IMR-90 (cell line): ENCODE measurements around the gene AANAT. TPM values are rescaled to one million over a fixed set of nuclear protein-coding genes. Genes with fewer than 3 reads are reported as not detected.

Source experiments
- ATAC-seq: fragments of 200-7000 bp; cut with Tn5 transposase; 2 replicates; pipeline ENCODE4 v1.9.1; 2020; ENCODE audit warnings: low read depth, mild to moderate bottlenecking, moderate library complexity
- BruUV-seq: library from RNA; stranded (reverse); fragments of 400-500 nt; replicated peaks from 2 replicates; lab custom pipeline; 2021; lab: Mats Ljungman, UMichigan
- CTCF ChIA-PET: fragments of 300-600 bp; formaldehyde crosslinking; extraction: SDS; loops from one replicate; lab custom pipeline; 2021; ENCODE audit warnings: antibody characterized with exemption; lab: Yijun Ruan, JAX
- POLR2A ChIA-PET: fragments of 300-600 bp; sonication (Branson Sonifier 250); formaldehyde crosslinking; loops from one replicate; lab custom pipeline; 2022; ENCODE audit warnings: antibody characterized with exemption; ENCODE audit not compliant: unreplicated experiment; lab: Charles Lee
- DNase-seq: peaks from one replicate; pipeline ENCODE4 v3.0.0; 2013
- H2AFZ ChIP-seq: replicated peaks from 2 replicates; pipeline ENCODE3; 2013; ENCODE audit warnings: low read length, mild to moderate bottlenecking; ENCODE audit not compliant: poor library complexity
- H2AK5ac ChIP-seq: 2 replicates; pipeline ENCODE4 v1.6.1; 2013; ENCODE audit warnings: low read depth, low read length, inconsistent platforms
- H2AK9ac ChIP-seq: replicated peaks from 2 replicates; pipeline ENCODE3; 2013; ENCODE audit warnings: mild to moderate bottlenecking, low read depth, low read length, moderate library complexity; ENCODE audit not compliant: poor library complexity
- H2BK120ac ChIP-seq: 2 replicates; pipeline ENCODE4 v1.6.1; 2013; ENCODE audit warnings: low read depth, low read length, inconsistent platforms
- H2BK15ac ChIP-seq: 3 replicates; pipeline ENCODE4 v1.6.1; 2013; ENCODE audit warnings: low read depth, low read length, inconsistent platforms
- H2BK20ac ChIP-seq: 2 replicates; pipeline ENCODE4 v1.6.1; 2013; ENCODE audit warnings: low read depth, mild to moderate bottlenecking, inconsistent platforms, low read length, moderate library complexity
- H2BK5ac ChIP-seq: 2 replicates; pipeline ENCODE4 v1.6.1; 2013; ENCODE audit warnings: mild to moderate bottlenecking, low read depth, low read length, inconsistent platforms; ENCODE audit not compliant: poor library complexity, severe bottlenecking
- H3K14ac ChIP-seq: replicated peaks from 2 replicates; pipeline ENCODE4 v1.6.1; 2013; ENCODE audit warnings: low read depth, low read length, inconsistent platforms
- H3K18ac ChIP-seq: 2 replicates; pipeline ENCODE4 v1.6.1; 2013; ENCODE audit warnings: low read depth, low read length, control low read depth
- H3K23ac ChIP-seq: 2 replicates; pipeline ENCODE4 v1.6.1; 2013; ENCODE audit warnings: low read depth, low read length, inconsistent platforms
- H3K27ac ChIP-seq: 2 replicates; pipeline ENCODE4 v1.5.1; 2013; ENCODE audit warnings: mild to moderate bottlenecking, control low read depth, low read length; ENCODE audit not compliant: insufficient read depth
- H3K27me3 ChIP-seq: 2 replicates; pipeline ENCODE4 v1.6.1; 2013; ENCODE audit warnings: low read length; ENCODE audit not compliant: control insufficient read depth, insufficient read depth
- H3K36me3 ChIP-seq: 2 replicates; pipeline ENCODE4 v1.6.1; 2013; ENCODE audit warnings: low read length, mixed read lengths; ENCODE audit not compliant: control insufficient read depth, insufficient read depth
- H3K4ac ChIP-seq: 2 replicates; pipeline ENCODE4 v1.6.1; 2013; ENCODE audit warnings: low read depth, low read length, inconsistent platforms
- H3K4me1 ChIP-seq: 2 replicates; pipeline ENCODE4 v1.6.1; 2013; ENCODE audit warnings: low read length, mixed read lengths; ENCODE audit not compliant: control insufficient read depth, insufficient read depth
- H3K4me2 ChIP-seq: 2 replicates; pipeline ENCODE4 v1.6.1; 2013; ENCODE audit warnings: low read depth, mild to moderate bottlenecking, control low read depth, low read length, moderate library complexity
- H3K4me3 ChIP-seq: 2 replicates; pipeline ENCODE4 v1.5.1; 2013; ENCODE audit warnings: low read depth, mild to moderate bottlenecking, control low read depth, low read length, moderate library complexity; ENCODE audit not compliant: insufficient read depth
- H3K56ac ChIP-seq: 2 replicates; pipeline ENCODE4 v1.6.1; 2013; ENCODE audit warnings: low read length, inconsistent platforms; ENCODE audit not compliant: insufficient read depth; ENCODE audit errors: extremely low read depth
- H3K79me1 ChIP-seq, 2 experiments: 2 replicates each; pipeline ENCODE4 v1.6.1; 2013; ENCODE audit warnings: low read length in 2 of 2, inconsistent platforms in 1 of 2, low read depth in 1 of 2
- H3K9ac ChIP-seq: 2 replicates; pipeline ENCODE4 v1.6.1; 2013; ENCODE audit warnings: low read depth, low read length, control low read depth
- H3K9me1 ChIP-seq: 2 replicates; pipeline ENCODE4 v1.6.1; 2013; ENCODE audit warnings: low read length, inconsistent platforms; ENCODE audit not compliant: insufficient read depth
- H3K9me3 ChIP-seq: 2 replicates; pipeline ENCODE4 v1.6.1; 2013; ENCODE audit warnings: low read length; ENCODE audit not compliant: control insufficient read depth, insufficient read depth
- H4K20me1 ChIP-seq: 2 replicates; pipeline ENCODE4 v1.6.1; 2013; ENCODE audit warnings: low read length, inconsistent platforms; ENCODE audit not compliant: insufficient read depth
- H4K5ac ChIP-seq: 2 replicates; pipeline ENCODE4 v1.6.1; 2013; ENCODE audit warnings: mild to moderate bottlenecking, low read depth, low read length, control low read depth
- H4K8ac ChIP-seq, 2 experiments: 2 replicates each; pipeline ENCODE4 v1.6.1; 2013; ENCODE audit warnings: low read depth in 2 of 2, low read length in 2 of 2, control low read depth in 1 of 2, inconsistent platforms in 1 of 2
- H4K91ac ChIP-seq: 2 replicates; pipeline ENCODE4 v1.6.1; 2013; ENCODE audit warnings: low read depth, low read length, inconsistent platforms; ENCODE audit not compliant: insufficient read depth
- BHLHE40 ChIP-seq: fragments of 150-350 bp; IDR thresholded peaks from 2 replicates; pipeline ENCODE4 v1.6.1; 2016; ENCODE audit warnings: mild to moderate bottlenecking, low read depth, low read length
- CEBPB ChIP-seq: IDR thresholded peaks from 2 replicates; pipeline ENCODE4 v1.6.1; 2012; ENCODE audit warnings: low read depth, low read length, improper control_type of control experiment
- CHD1 ChIP-seq: IDR thresholded peaks from 2 replicates; pipeline ENCODE4 v1.6.1; 2012; ENCODE audit warnings: low read depth, low read length, improper control_type of control experiment
- FOS ChIP-seq: fragments of 150-350 bp; IDR thresholded peaks from 2 replicates; pipeline ENCODE4 v1.6.1; 2016; ENCODE audit warnings: low read depth, low read length
- MAFK ChIP-seq: IDR thresholded peaks from 2 replicates; pipeline ENCODE4 v1.6.1; 2012; ENCODE audit warnings: low read depth, low read length, improper control_type of control experiment
- MAZ ChIP-seq: IDR thresholded peaks from 2 replicates; pipeline ENCODE4 v1.6.1; 2012; ENCODE audit warnings: low read depth, mild to moderate bottlenecking, low read length, improper control_type of control experiment, moderate library complexity, borderline replicate concordance
- MXI1 ChIP-seq: IDR thresholded peaks from 2 replicates; pipeline ENCODE4 v1.6.1; 2012; ENCODE audit warnings: low read depth, mild to moderate bottlenecking, low read length, moderate library complexity, borderline replicate concordance
- NFE2L2 ChIP-seq: fragments of 150-350 bp; IDR thresholded peaks from 2 replicates; pipeline ENCODE4 v1.6.1; 2016; ENCODE audit warnings: low read depth, mild to moderate bottlenecking, low read length
- POLR2A ChIP-seq: IDR thresholded peaks from 2 replicates; pipeline ENCODE4 v1.6.1; 2012; ENCODE audit warnings: mild to moderate bottlenecking, low read depth, low read length
- RAD21 ChIP-seq: IDR thresholded peaks from 2 replicates; pipeline ENCODE4 v1.6.1; 2012; ENCODE audit warnings: low read length, improper control_type of control experiment
- RCOR1 ChIP-seq: IDR thresholded peaks from 2 replicates; pipeline ENCODE4 v1.6.1; 2012; ENCODE audit warnings: mild to moderate bottlenecking, low read length, improper control_type of control experiment; ENCODE audit not compliant: insufficient replicate concordance
- RFX5 ChIP-seq: IDR thresholded peaks from 2 replicates; pipeline ENCODE4 v1.8.0; 2012; ENCODE audit warnings: low read depth, mild to moderate bottlenecking, low read length, moderate library complexity
- SMC3 ChIP-seq: fragments of 150-350 bp; IDR thresholded peaks from 2 replicates; pipeline ENCODE4 v1.6.1; 2016; ENCODE audit warnings: low read depth, mild to moderate bottlenecking, antibody characterized with exemption, low read length, moderate library complexity
- WGBS, 2 experiments: methylation state at CpG; one replicate each; pipeline versions ENCODE4 v1.1.5 to v1.1.7; 2013; ENCODE audit warnings: missing lambda C conversion rate in 2 of 2; ENCODE audit not compliant: insufficient read length in 1 of 2; ENCODE audit errors: extremely low coverage in 2 of 2; 5-methylcytosine and 5-hydroxymethylcytosine counted together
- dilution Hi-C: fragments of 300-500 bp; cut with HindIII; formaldehyde crosslinking; loops from one replicate; pipeline ENCODE4 v1.14.3; 2018; ENCODE audit warnings: low sequenced_read_pairs; ENCODE audit not compliant: unreplicated experiment
- in situ Hi-C: fragments of 300-500 bp; cut with MboI; formaldehyde crosslinking; loops from 3 replicates; pipeline ENCODE4 v1.14.3; 2019; ENCODE audit warnings: low sequenced_read_pairs, inconsistent platforms, mixed read lengths
- intact Hi-C: fragments of 100-400 bp; cut with micrococcal nuclease; formaldehyde crosslinking; loops from 2 replicates; pipeline ENCODE4 v1.10.0; 2022
- polyA plus RNA-seq, 3 experiments: library from polyadenylated mRNA; depleted of rRNA; stranded (reverse); fragments of >200 nt; gene quantifications; 2 replicates each; pipeline ENCODE4 v1.2.3, GENCODE V29; 2012; ENCODE audit warnings: low replicate concordance in 1 of 3
- total RNA-seq: library from RNA; depleted of rRNA; stranded (reverse); fragments of >200 nt; gene quantifications from 2 replicates; pipeline ENCODE4 v1.2.3, GENCODE V29; 2012
- TF ChIP-seq, protein P1 (sequence below): fragments of 150-350 bp; IDR thresholded peaks from 2 replicates; pipeline ENCODE4 v1.6.1; 2016; ENCODE audit warnings: low read depth, mild to moderate bottlenecking, low read length, moderate library complexity, borderline replicate concordance
- TF ChIP-seq, protein P2 (sequence below): conservative IDR thresholded peaks from 2 replicates; pipeline ENCODE4 v1.5.1; 2012; ENCODE audit warnings: mild to moderate bottlenecking, low read depth, low read length, improper control_type of control experiment
- TF ChIP-seq, protein P3 (sequence below): fragments of 150-350 bp; IDR thresholded peaks from 2 replicates; pipeline ENCODE4 v1.6.1; 2017; ENCODE audit warnings: mild to moderate bottlenecking, antibody characterized with exemption, low read length, low read depth

The AANAT gene
- total and polyA plus RNA-seq, 2 of the 4 experiments (the other 2 are of a cell fraction): 0.21 TPM; not detected in 1

GRCh38 chr17:76434870-76435269 lies 32.5 kb upstream of the AANAT start:
- Histone ChIP-seq H3K4ac (no peak overlapping the region), H2BK120ac (no peak overlapping the region), H3K18ac (no peak overlapping the region), H3K36me3 (peaks cover 4% of the 10 kb centered on the region; the same call in 1 of the 2 replicates), H3K27me3 (no peaks in the 10 kb centered on the region), H4K91ac (no peak overlapping the region), H3K56ac (no peak overlapping the region), H4K5ac (no peak overlapping the region), H2BK15ac (no peak overlapping the region), H3K9ac (no peak overlapping the region), H3K4me3 (no peak overlapping the region), H3K4me2 (no peak overlapping the region), H4K8ac (no peak overlapping the region), H3K9me3 (no peaks in the 10 kb centered on the region), H3K4me1 (peaks cover 20% of the 10 kb centered on the region), H2BK20ac (no peak overlapping the region), H2BK5ac (no peak overlapping the region), H2AK9ac (no peak overlapping the region), H3K23ac (no peak overlapping the region), H3K79me1 (peaks cover 48 to 87% of the 10 kb centered on the region in 2 experiments), H2AK5ac (no peak overlapping the region), H3K9me1 (peaks cover 35% of the 10 kb centered on the region), H3K27ac (no peak overlapping the region), H4K20me1 (peaks cover 80% of the 10 kb centered on the region), H2AFZ (no peak overlapping the region), H3K14ac (no peak overlapping the region)
- no CpG with 5 or more reads among the region's 7 CpGs for WGBS, 2 experiments
- dilution Hi-C loops: no loop called here
- ATAC-seq (no peak), DNase-seq (no peak)
- in situ Hi-C loops: no loop called here
- intact Hi-C loops: no loop called here
- ChIA-PET POLR2A (no interaction called here), CTCF (interaction anchor here (1.3 kb wide), 2 partner anchors 12 to 17 kb away, joined by 3 read pairs; no protein-coding TSS in a partner anchor)
- TF ChIP-seq, protein P1, sequence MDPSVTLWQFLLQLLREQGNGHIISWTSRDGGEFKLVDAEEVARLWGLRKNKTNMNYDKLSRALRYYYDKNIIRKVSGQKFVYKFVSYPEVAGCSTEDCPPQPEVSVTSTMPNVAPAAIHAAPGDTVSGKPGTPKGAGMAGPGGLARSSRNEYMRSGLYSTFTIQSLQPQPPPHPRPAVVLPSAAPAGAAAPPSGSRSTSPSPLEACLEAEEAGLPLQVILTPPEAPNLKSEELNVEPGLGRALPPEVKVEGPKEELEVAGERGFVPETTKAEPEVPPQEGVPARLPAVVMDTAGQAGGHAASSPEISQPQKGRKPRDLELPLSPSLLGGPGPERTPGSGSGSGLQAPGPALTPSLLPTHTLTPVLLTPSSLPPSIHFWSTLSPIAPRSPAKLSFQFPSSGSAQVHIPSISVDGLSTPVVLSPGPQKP: no peak
- TF ChIP-seq, protein P2, sequence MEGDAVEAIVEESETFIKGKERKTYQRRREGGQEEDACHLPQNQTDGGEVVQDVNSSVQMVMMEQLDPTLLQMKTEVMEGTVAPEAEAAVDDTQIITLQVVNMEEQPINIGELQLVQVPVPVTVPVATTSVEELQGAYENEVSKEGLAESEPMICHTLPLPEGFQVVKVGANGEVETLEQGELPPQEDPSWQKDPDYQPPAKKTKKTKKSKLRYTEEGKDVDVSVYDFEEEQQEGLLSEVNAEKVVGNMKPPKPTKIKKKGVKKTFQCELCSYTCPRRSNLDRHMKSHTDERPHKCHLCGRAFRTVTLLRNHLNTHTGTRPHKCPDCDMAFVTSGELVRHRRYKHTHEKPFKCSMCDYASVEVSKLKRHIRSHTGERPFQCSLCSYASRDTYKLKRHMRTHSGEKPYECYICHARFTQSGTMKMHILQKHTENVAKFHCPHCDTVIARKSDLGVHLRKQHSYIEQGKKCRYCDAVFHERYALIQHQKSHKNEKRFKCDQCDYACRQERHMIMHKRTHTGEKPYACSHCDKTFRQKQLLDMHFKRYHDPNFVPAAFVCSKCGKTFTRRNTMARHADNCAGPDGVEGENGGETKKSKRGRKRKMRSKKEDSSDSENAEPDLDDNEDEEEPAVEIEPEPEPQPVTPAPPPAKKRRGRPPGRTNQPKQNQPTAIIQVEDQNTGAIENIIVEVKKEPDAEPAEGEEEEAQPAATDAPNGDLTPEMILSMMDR: no peak
- TF ChIP-seq SMC3: no peak
- TF ChIP-seq RFX5: no peak
- no peak for TF ChIP-seq CHD1
- TF ChIP-seq RAD21: no peak
- no peak for TF ChIP-seq MAZ
- no peak for TF ChIP-seq CEBPB
- TF ChIP-seq, protein P3, sequence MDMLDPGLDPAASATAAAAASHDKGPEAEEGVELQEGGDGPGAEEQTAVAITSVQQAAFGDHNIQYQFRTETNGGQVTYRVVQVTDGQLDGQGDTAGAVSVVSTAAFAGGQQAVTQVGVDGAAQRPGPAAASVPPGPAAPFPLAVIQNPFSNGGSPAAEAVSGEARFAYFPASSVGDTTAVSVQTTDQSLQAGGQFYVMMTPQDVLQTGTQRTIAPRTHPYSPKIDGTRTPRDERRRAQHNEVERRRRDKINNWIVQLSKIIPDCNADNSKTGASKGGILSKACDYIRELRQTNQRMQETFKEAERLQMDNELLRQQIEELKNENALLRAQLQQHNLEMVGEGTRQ: no peak
- no peak for TF ChIP-seq FOS
- TF ChIP-seq BHLHE40: no peak
- no peak for TF ChIP-seq NFE2L2
- TF ChIP-seq MXI1: no peak
- no peak for TF ChIP-seq MAFK
- TF ChIP-seq RCOR1: no peak
- TF ChIP-seq POLR2A: no peak
- no TSS peak for BruUV-seq
